Measurements from ENCODE around the gene PARP11.

GRCh38 chr12:3891201-3891600 is 18.0 kb upstream of the PARP11 start:
- TF ChIP-seq POLR2AphosphoS5 (IDR thresholded peaks at IDR 0.05; ENCODE audit: low read depth) (no peak), CTCF (IDR thresholded peaks at IDR 0.05; ENCODE audit: insufficient read depth, low read length) (no peak), REST (IDR thresholded peaks at IDR 0.05; ENCODE audit: insufficient replicate concordance, low read depth) (no peak)
